Neuronal stem cell (in vitro differentiated cells): ENCODE results near the gene GPR35.

Experiments used
- DNase-seq: peaks from one replicate; pipeline ENCODE4 v3.0.0-alpha.2; 2013; ENCODE audit warnings: low spot score
- H2AFZ ChIP-seq: one replicate; pipeline ENCODE4 v1.6.1; 2013; ENCODE audit warnings: mild to moderate bottlenecking, low read length, inconsistent platforms
- H2AK5ac ChIP-seq: 2 replicates; pipeline ENCODE4 v1.6.1; 2013; ENCODE audit warnings: low read depth, mild to moderate bottlenecking, inconsistent platforms, low read length, moderate library complexity, mixed read lengths
- H2BK120ac ChIP-seq: 2 replicates; pipeline ENCODE4 v1.6.1; 2013; ENCODE audit warnings: low read depth, mild to moderate bottlenecking, inconsistent platforms, low read length, moderate library complexity, mixed read lengths
- H2BK12ac ChIP-seq: one replicate; pipeline ENCODE4 v1.6.1; 2013; ENCODE audit warnings: low read length, inconsistent platforms
- H2BK15ac ChIP-seq: 2 replicates; pipeline ENCODE4 v1.6.1; 2013; ENCODE audit warnings: mild to moderate bottlenecking, low read length, inconsistent platforms, mixed read lengths
- H2BK5ac ChIP-seq: one replicate; pipeline ENCODE4 v1.6.1; 2013; ENCODE audit warnings: inconsistent platforms, mild to moderate bottlenecking, low read length, moderate library complexity
- H3K14ac ChIP-seq: one replicate; pipeline ENCODE4 v1.6.1; 2013; ENCODE audit warnings: low read length, inconsistent platforms
- H3K18ac ChIP-seq: 2 replicates; pipeline ENCODE4 v1.6.1; 2013; ENCODE audit warnings: low read length, inconsistent platforms
- H3K23ac ChIP-seq: 2 replicates; pipeline ENCODE4 v1.6.1; 2013; ENCODE audit warnings: low read depth, mild to moderate bottlenecking, mixed read lengths, low read length, inconsistent platforms; ENCODE audit not compliant: poor library complexity
- H3K27ac ChIP-seq: replicated peaks from 3 replicates; pipeline ENCODE4 v1.5.1; 2013; ENCODE audit warnings: low read length, inconsistent platforms
- H3K27me3 ChIP-seq, 3 experiments: 2 replicates each; pipeline ENCODE4 v1.6.1; 2013; ENCODE audit warnings: low read length in 3 of 3, mild to moderate bottlenecking in 2 of 3, inconsistent platforms in 1 of 3, low read depth in 1 of 3, mixed read lengths in 1 of 3, moderate library complexity in 1 of 3; ENCODE audit not compliant: control insufficient read depth in 3 of 3, insufficient read depth in 3 of 3
- H3K36me3 ChIP-seq, 2 donors: replicated peaks in 1 of 2; 2 replicates each; pipeline ENCODE4 v1.6.1; 2013; ENCODE audit warnings: low read length in 2 of 2; ENCODE audit not compliant: control insufficient read depth in 2 of 2, insufficient read depth in 2 of 2
- H3K4ac ChIP-seq: 2 replicates; pipeline ENCODE4 v1.6.1; 2013; ENCODE audit warnings: inconsistent platforms, mild to moderate bottlenecking, low read length, moderate library complexity
- H3K4me1 ChIP-seq, 2 donors: 1 replicate in 1 of 2; 2 replicates in 1 of 2; pipeline ENCODE4 v1.6.1; 2013; ENCODE audit warnings: low read length in 2 of 2, low read depth in 1 of 2; ENCODE audit not compliant: control insufficient read depth in 2 of 2, insufficient read depth in 1 of 2
- H3K4me2 ChIP-seq: one replicate; pipeline ENCODE4 v1.6.1; 2013; ENCODE audit warnings: mild to moderate bottlenecking, low read length, inconsistent platforms; ENCODE audit not compliant: insufficient read depth, poor library complexity, severe bottlenecking
- H3K4me3 ChIP-seq, 2 donors: 2 replicates each; pipeline ENCODE4 v1.5.1; 2013; ENCODE audit warnings: low read length in 2 of 2, mild to moderate bottlenecking in 2 of 2, inconsistent platforms in 1 of 2, moderate library complexity in 1 of 2
- H3K79me1 ChIP-seq: one replicate; pipeline ENCODE4 v1.6.1; 2013; ENCODE audit warnings: low read depth, mild to moderate bottlenecking, inconsistent platforms, low read length, moderate library complexity
- H3K9ac ChIP-seq: one replicate; pipeline ENCODE4 v1.6.1; 2013; ENCODE audit warnings: mild to moderate bottlenecking, low read depth, low read length, inconsistent platforms; ENCODE audit not compliant: poor library complexity
- H3K9me3 ChIP-seq, 2 donors: replicated peaks in 1 of 2; 2 replicates each; pipeline versions ENCODE3 to v1.6.1; 2013; ENCODE audit warnings: low read length in 2 of 2, mild to moderate bottlenecking in 2 of 2, inconsistent platforms in 1 of 2, low read depth in 1 of 2, mixed read lengths in 1 of 2, moderate library complexity in 1 of 2; ENCODE audit not compliant: control insufficient read depth in 2 of 2, insufficient read depth in 1 of 2
- H4K8ac ChIP-seq: one replicate; pipeline ENCODE4 v1.6.1; 2013; ENCODE audit warnings: low read depth, mild to moderate bottlenecking, inconsistent platforms, low read length, moderate library complexity
- H4K91ac ChIP-seq: one replicate; pipeline ENCODE4 v1.6.1; 2013; ENCODE audit warnings: low read length, low read depth, mild to moderate bottlenecking, inconsistent platforms; ENCODE audit not compliant: poor library complexity
- WGBS, 2 donors: extraction: QIAGEN DNeasy Blood & Tissue Kit; methylation state at CpG; one replicate each; pipeline ENCODE4 v1.1.7; 2013; ENCODE audit warnings: missing lambda C conversion rate in 2 of 2, mixed read lengths in 1 of 2; ENCODE audit not compliant: insufficient read length in 2 of 2, insufficient replicate concordance in 1 of 2; ENCODE audit errors: extremely low coverage in 2 of 2; 5-methylcytosine and 5-hydroxymethylcytosine counted together

The GPR35 gene

DNA sequence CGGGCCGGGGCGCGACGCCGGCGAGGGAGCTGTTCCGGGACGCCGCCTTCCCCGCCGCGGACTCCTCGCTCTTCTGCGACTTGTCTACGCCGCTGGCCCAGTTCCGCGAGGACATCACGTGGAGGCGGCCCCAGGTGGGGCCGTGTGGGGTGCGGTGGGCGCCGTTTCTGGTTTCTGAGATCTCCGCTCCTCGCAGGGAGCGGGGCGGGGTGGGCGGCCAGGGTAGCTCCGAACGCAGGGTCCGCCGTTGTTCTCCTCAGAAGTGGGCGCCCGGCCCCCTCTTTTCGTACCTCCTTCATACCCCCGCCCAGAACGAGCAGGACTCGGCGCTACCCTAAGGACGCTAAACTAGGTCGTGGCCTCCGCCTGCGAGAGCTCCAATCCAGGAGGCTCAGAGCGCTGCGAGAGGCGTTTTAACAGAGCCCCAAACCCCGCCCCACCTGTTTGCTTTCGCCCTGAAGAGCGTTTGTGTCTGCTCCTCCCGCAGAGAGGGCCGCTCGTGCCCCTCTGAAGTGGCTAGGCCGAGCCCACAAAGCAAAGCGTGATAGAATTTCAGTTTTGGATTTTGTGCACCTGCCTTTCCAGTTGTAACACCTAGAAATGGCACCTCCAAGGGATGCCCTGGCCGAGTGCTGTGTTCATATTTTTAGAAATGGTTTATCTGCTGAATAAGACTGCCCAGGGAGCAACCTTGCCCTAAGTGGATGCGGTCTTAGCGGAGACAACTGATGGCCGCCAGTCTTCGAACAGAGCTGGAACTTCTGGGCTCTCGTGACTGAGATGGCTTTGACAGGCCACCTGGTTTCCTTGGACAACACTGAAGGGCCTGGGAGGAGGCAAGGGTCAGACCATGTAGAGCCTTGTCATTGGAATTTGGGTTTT, 38.1 kb upstream of the GPR35 start:
- no peak overlapping the region for H3K4ac ChIP-seq
- H3K4me3 ChIP-seq: peak overlapping the region; percentile 90 to 93
- no peak overlapping the region for H2AK5ac ChIP-seq
- H3K79me1 ChIP-seq: peaks cover 40% of the 10 kb centered on the region
- H3K9ac ChIP-seq: peak overlapping the region; percentile 91
- peak overlapping the region; percentile 99 for H2AFZ ChIP-seq
- H3K14ac ChIP-seq: no peak overlapping the region
- H3K36me3 ChIP-seq: peaks cover 18 to 53% of the 10 kb centered on the region in 2 donors
- no peak for DNase-seq
- peak overlapping the region; percentile 69 for H3K4me2 ChIP-seq
- no peaks in the 10 kb centered on the region for H3K27me3 ChIP-seq
- H4K8ac ChIP-seq: no peak overlapping the region
- no peak overlapping the region for H2BK5ac ChIP-seq
- H2BK12ac ChIP-seq: no peak overlapping the region
- peak overlapping the region; percentile 26 for H2BK120ac ChIP-seq
- H3K23ac ChIP-seq: peak overlapping the region; percentile 56
- H3K18ac ChIP-seq: peak overlapping the region; percentile 78
- H2BK15ac ChIP-seq: no peak overlapping the region
- WGBS, 2 donors: no CpG with 5 or more reads among the region's 62 CpGs
- no peaks in the 10 kb centered on the region for H3K9me3 ChIP-seq
- peaks cover 15 to 21% of the 10 kb centered on the region in 2 donors for H3K4me1 ChIP-seq
- H4K91ac ChIP-seq: no peak overlapping the region
- H3K27ac ChIP-seq: no peak overlapping the region

DNA sequence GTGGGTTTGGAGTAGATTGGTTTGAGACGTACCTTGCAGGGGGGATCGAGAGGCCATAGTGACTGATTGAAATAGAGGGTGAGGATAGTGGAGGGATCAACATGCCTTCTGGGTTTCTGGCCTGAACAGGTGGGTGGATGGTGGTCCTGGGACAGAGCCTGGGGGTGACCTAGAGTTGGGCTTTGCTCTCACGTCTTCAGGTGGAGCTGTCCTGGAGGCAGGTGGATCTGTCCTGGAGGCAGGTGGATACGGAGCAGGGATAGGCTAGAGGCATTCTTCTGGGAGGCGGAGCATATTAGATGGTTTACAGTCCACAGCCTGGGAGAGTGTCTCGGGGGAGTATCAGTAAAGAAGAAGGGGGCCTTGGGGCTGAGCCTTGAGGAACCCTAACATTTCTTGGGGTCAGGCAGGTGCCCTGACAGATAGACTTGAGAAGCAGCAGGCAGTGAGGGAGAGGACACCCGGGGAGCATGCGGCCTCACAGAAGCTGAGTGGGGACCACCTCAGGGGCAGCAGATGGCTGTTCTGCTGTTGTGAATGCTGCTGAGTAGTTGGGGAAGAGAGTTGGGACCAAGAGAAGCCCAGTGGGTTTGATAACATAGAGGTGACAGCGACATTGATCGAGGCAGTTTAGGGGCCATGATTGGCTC, 37.1 kb upstream of the GPR35 start:
- Histone ChIP-seq H3K27ac (no peak overlapping the region), H3K18ac (no peak overlapping the region), H3K4me2 (peak overlapping the region; percentile 69), H3K4me1 (peaks cover 15 to 21% of the 10 kb centered on the region in 2 donors), H3K9ac (peak overlapping the region; percentile 67), H2BK15ac (no peak overlapping the region), H4K91ac (no peak overlapping the region), H2AK5ac (no peak overlapping the region), H4K8ac (no peak overlapping the region), H2BK5ac (no peak overlapping the region), H3K79me1 (peaks cover 40% of the 10 kb centered on the region), H3K4ac (no peak overlapping the region), H2BK12ac (no peak overlapping the region), H2BK120ac (no peak overlapping the region), H3K14ac (no peak overlapping the region), H3K23ac (peak overlapping the region; percentile 17), H3K36me3 (peaks cover 20 to 55% of the 10 kb centered on the region in 2 donors), H3K9me3 (no peaks in the 10 kb centered on the region), H3K4me3 (peak overlapping the region in 1 of 2 donors; percentile 90), H3K27me3 (no peaks in the 10 kb centered on the region), H2AFZ (no peak overlapping the region)
- WGBS, 2 donors: no CpG with 5 or more reads among the region's 10 CpGs
- DNase-seq: no peak

DNA sequence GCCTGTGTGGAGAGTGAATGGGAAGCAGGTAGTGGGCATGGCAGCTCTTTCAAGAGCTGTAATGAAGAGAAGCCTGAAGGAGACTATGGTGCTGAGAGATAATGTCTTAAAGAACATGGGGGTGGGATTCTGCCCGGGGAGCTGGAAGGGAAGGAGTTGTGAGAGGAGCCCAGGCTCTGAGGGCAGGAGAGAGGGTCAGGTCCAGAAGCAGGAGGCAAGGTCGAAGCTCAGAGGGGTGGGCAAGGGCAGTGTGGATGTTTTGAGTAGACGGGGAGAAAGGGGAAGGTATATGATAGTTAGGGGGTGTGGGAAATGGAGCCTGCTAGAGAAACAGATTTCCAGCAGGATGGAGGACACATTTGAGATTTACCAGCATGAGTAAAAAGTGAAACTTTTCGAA, 36.6 kb upstream of the GPR35 start:
- Histone ChIP-seq H2AFZ (no peak overlapping the region), H3K9me3 (no peaks in the 10 kb centered on the region), H3K23ac (no peak overlapping the region), H3K9ac (no peak overlapping the region), H3K4me2 (no peak overlapping the region), H2BK120ac (no peak overlapping the region), H3K18ac (no peak overlapping the region), H3K36me3 (peaks cover 20 to 54% of the 10 kb centered on the region in 2 donors), H2AK5ac (no peak overlapping the region), H3K27ac (no peak overlapping the region), H2BK15ac (no peak overlapping the region), H4K91ac (no peak overlapping the region), H3K14ac (no peak overlapping the region), H3K4me1 (peaks cover 15 to 21% of the 10 kb centered on the region in 2 donors), H3K4me3 (peak overlapping the region in 1 of 2 donors; percentile 90), H4K8ac (no peak overlapping the region), H2BK5ac (no peak overlapping the region), H3K79me1 (peaks cover 40% of the 10 kb centered on the region), H3K27me3 (no peaks in the 10 kb centered on the region), H2BK12ac (no peak overlapping the region), H3K4ac (no peak overlapping the region)
- 100% methylated on average over 1 of the region's 4 CpGs; no CpG with 5 or more reads in 1 of the 2 donors for WGBS, 2 donors
- no peak for DNase-seq

DNA sequence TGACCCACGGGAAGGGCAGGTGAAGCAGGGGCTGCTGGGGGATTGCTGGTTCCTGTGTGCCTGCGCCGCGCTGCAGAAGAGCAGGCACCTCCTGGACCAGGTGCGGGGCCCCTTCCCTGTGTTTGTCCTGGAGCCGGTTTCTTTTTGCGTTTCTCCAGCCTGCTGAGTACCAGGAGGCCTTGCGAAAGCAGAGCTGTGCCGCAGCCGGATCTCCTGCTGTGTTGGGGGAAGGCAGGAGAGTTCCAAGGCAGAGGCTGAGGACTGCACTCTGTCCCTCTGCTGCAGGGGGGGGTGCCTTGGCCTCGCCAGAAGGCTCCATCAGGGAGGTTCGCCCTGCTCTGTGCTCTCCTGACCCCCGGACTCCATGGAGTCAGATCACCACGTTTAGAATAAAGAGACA, 35.9 kb upstream of the GPR35 start:
- H3K36me3 ChIP-seq: peaks cover 20 to 56% of the 10 kb centered on the region in 2 donors
- H3K79me1 ChIP-seq: peaks cover 40% of the 10 kb centered on the region
- no peak for DNase-seq
- no peak overlapping the region for H2AFZ ChIP-seq
- H3K9ac ChIP-seq: no peak overlapping the region
- H3K9me3 ChIP-seq: no peaks in the 10 kb centered on the region
- no peak overlapping the region for H2BK15ac ChIP-seq
- H3K27me3 ChIP-seq: no peaks in the 10 kb centered on the region
- H4K8ac ChIP-seq: no peak overlapping the region
- no peak overlapping the region for H2BK12ac ChIP-seq
- H2AK5ac ChIP-seq: no peak overlapping the region
- no peak overlapping the region for H3K27ac ChIP-seq
- no peak overlapping the region for H3K4me3 ChIP-seq
- H3K4me2 ChIP-seq: no peak overlapping the region
- no peak overlapping the region for H3K23ac ChIP-seq
- H3K18ac ChIP-seq: no peak overlapping the region
- H3K14ac ChIP-seq: no peak overlapping the region
- no peak overlapping the region for H2BK5ac ChIP-seq
- H3K4me1 ChIP-seq: peaks cover 15 to 21% of the 10 kb centered on the region in 2 donors
- no peak overlapping the region for H4K91ac ChIP-seq
- WGBS, 2 donors: no CpG with 5 or more reads among the region's 14 CpGs
- no peak overlapping the region for H3K4ac ChIP-seq
- no peak overlapping the region for H2BK120ac ChIP-seq
